ENCODE measurements around the gene SOX14. TPM values are rescaled to one million over a fixed set of nuclear protein-coding genes. Genes with fewer than 3 reads are reported as not detected.

SOX14 gene
- total and polyA plus RNA-seq, 2 experiments from 2014 or later, result 0.39 TPM; not detected in 1

DNA sequence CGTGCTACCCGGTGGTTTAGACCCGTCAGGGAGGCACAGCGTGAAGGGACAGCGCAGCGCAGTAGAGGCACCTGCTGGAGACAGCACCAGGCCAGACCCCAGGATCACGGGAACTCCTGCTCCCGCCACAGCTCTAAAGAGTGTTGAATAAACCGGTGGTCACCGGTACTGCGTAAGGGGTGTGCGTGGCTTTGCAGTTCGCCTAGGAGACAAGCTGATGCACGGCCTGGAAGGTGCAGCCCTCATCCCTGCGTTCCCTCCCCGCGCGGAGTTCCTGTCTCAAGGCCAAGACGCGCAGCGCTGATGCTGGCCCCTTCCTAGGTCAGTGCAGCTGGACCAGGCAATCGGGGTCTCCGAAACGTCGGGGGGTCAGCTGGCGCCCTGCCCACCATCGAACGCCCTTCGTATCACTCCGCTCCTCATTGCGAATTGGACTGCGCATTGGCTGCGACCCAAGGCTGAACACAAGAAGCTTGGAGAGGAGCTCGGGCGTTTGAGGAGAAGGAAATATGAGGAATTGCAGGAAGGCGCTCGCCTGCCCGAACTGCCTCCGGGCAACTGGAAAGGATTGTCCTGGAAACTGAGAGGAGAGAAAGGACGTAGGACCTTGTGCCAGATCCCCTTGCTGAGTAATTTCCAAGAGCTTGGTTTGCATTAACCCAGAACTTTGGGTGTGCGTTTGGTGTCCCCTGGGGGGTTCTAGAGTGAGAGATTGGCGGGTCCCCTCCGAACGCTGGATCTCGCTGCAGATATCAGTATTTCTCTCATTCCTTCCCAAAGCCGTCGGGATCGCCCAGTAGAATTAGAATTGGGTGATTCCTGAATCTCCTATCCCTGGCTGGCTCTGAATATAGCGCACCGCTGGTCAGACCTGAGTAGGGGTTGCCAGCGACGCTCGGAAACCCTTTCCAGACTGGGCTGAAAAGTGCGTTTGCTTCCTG lies 2.3 kb upstream of the SOX14 start:
- Histone ChIP-seq H3F3A (replicated peaks; ENCODE audit: low read depth) (peaks cover 34% of the 10 kb centered on the region), H3K4me1 (ENCODE audit: insufficient read depth) (peaks cover 58% of the 10 kb centered on the region), H4K20me1 (replicated peaks; ENCODE audit: insufficient read depth) (peaks cover 16% of the 10 kb centered on the region), H3K79me2 (replicated peaks; ENCODE audit: insufficient read depth) (no peaks in the 10 kb centered on the region), H3K36me3 (ENCODE audit: insufficient read depth) (no peaks in the 10 kb centered on the region), H3K4me2 (peak overlapping the region; percentile 82), H3K27me3 (ENCODE audit: insufficient read depth) (peaks cover 97% of the 10 kb centered on the region), H3K27ac (ENCODE audit: low read depth) (no peak overlapping the region), H3K9me2 (ENCODE audit: insufficient read depth) (no peaks in the 10 kb centered on the region), H3K4me3 (peak overlapping the region; percentile 37), H2AFZ (no peak overlapping the region; the same call in 1 of the 2 replicates)
- no peak overlapping the region for H3K27ac Mint-ChIP-seq
- H3K9me3 Mint-ChIP-seq, result peaks cover 3% of the 10 kb centered on the region; the same call in 1 of the 3 replicates
- H3K4me3 Mint-ChIP-seq, result peak overlapping the region; percentile 59
- ATAC-seq, result peak; percentile 0; the same call in 1 of the 3 replicates
- TF ChIP-seq STAT1 (IDR thresholded peaks at IDR 0.05; ENCODE audit: unreplicated experiment) (no peak), JUNB (IDR thresholded peaks at IDR 0.05; ENCODE audit: unreplicated experiment) (no peak), CREB1 (CRISPR knock-in tag; IDR thresholded peaks at IDR 0.05; ENCODE audit: low read depth) (no peak), EZH2 (IDR thresholded peaks at IDR 0.05; ENCODE audit: low read depth, unreplicated experiment) (peak; percentile 98), EZH2phosphoT487 (IDR thresholded peaks at IDR 0.05; ENCODE audit: unreplicated experiment) (peak; percentile 48), POLR2AphosphoS5 (IDR thresholded peaks at IDR 0.05; ENCODE audit: low read depth) (no peak), ZNF114 (CRISPR knock-in tag; IDR thresholded peaks at IDR 0.05) (no peak)
- TF ChIP-seq, protein P1, sequence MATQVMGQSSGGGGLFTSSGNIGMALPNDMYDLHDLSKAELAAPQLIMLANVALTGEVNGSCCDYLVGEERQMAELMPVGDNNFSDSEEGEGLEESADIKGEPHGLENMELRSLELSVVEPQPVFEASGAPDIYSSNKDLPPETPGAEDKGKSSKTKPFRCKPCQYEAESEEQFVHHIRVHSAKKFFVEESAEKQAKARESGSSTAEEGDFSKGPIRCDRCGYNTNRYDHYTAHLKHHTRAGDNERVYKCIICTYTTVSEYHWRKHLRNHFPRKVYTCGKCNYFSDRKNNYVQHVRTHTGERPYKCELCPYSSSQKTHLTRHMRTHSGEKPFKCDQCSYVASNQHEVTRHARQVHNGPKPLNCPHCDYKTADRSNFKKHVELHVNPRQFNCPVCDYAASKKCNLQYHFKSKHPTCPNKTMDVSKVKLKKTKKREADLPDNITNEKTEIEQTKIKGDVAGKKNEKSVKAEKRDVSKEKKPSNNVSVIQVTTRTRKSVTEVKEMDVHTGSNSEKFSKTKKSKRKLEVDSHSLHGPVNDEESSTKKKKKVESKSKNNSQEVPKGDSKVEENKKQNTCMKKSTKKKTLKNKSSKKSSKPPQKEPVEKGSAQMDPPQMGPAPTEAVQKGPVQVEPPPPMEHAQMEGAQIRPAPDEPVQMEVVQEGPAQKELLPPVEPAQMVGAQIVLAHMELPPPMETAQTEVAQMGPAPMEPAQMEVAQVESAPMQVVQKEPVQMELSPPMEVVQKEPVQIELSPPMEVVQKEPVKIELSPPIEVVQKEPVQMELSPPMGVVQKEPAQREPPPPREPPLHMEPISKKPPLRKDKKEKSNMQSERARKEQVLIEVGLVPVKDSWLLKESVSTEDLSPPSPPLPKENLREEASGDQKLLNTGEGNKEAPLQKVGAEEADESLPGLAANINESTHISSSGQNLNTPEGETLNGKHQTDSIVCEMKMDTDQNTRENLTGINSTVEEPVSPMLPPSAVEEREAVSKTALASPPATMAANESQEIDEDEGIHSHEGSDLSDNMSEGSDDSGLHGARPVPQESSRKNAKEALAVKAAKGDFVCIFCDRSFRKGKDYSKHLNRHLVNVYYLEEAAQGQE (IDR thresholded peaks at IDR 0.05; ENCODE audit: unreplicated experiment), result no peak
- TF ChIP-seq, protein P2, sequence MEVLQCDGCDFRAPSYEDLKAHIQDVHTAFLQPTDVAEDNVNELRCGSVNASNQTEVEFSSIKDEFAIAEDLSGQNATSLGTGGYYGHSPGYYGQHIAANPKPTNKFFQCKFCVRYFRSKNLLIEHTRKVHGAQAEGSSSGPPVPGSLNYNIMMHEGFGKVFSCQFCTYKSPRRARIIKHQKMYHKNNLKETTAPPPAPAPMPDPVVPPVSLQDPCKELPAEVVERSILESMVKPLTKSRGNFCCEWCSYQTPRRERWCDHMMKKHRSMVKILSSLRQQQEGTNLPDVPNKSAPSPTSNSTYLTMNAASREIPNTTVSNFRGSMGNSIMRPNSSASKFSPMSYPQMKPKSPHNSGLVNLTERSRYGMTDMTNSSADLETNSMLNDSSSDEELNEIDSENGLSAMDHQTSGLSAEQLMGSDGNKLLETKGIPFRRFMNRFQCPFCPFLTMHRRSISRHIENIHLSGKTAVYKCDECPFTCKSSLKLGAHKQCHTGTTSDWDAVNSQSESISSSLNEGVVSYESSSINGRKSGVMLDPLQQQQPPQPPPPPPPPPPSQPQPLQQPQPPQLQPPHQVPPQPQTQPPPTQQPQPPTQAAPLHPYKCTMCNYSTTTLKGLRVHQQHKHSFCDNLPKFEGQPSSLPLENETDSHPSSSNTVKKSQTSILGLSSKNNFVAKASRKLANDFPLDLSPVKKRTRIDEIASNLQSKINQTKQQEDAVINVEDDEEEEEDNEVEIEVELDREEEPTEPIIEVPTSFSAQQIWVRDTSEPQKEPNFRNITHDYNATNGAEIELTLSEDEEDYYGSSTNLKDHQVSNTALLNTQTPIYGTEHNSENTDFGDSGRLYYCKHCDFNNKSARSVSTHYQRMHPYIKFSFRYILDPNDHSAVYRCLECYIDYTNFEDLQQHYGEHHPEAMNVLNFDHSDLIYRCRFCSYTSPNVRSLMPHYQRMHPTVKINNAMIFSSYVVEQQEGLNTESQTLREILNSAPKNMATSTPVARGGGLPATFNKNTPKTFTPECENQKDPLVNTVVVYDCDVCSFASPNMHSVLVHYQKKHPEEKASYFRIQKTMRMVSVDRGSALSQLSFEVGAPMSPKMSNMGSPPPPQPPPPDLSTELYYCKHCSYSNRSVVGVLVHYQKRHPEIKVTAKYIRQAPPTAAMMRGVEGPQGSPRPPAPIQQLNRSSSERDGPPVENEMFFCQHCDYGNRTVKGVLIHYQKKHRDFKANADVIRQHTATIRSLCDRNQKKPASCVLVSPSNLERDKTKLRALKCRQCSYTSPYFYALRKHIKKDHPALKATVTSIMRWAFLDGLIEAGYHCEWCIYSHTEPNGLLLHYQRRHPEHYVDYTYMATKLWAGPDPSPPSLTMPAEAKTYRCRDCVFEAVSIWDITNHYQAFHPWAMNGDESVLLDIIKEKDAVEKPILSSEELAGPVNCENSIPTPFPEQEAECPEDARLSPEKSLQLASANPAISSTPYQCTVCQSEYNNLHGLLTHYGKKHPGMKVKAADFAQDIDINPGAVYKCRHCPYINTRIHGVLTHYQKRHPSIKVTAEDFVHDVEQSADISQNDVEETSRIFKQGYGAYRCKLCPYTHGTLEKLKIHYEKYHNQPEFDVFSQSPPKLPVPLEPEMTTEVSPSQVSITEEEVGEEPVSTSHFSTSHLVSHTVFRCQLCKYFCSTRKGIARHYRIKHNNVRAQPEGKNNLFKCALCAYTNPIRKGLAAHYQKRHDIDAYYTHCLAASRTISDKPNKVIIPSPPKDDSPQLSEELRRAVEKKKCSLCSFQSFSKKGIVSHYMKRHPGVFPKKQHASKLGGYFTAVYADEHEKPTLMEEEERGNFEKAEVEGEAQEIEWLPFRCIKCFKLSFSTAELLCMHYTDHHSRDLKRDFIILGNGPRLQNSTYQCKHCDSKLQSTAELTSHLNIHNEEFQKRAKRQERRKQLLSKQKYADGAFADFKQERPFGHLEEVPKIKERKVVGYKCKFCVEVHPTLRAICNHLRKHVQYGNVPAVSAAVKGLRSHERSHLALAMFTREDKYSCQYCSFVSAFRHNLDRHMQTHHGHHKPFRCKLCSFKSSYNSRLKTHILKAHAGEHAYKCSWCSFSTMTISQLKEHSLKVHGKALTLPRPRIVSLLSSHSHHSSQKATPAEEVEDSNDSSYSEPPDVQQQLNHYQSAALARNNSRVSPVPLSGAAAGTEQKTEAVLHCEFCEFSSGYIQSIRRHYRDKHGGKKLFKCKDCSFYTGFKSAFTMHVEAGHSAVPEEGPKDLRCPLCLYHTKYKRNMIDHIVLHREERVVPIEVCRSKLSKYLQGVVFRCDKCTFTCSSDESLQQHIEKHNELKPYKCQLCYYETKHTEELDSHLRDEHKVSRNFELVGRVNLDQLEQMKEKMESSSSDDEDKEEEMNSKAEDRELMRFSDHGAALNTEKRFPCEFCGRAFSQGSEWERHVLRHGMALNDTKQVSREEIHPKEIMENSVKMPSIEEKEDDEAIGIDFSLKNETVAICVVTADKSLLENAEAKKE (CRISPR knock-in tag; IDR thresholded peaks at IDR 0.05), result no peak
- TF ChIP-seq, protein P3, sequence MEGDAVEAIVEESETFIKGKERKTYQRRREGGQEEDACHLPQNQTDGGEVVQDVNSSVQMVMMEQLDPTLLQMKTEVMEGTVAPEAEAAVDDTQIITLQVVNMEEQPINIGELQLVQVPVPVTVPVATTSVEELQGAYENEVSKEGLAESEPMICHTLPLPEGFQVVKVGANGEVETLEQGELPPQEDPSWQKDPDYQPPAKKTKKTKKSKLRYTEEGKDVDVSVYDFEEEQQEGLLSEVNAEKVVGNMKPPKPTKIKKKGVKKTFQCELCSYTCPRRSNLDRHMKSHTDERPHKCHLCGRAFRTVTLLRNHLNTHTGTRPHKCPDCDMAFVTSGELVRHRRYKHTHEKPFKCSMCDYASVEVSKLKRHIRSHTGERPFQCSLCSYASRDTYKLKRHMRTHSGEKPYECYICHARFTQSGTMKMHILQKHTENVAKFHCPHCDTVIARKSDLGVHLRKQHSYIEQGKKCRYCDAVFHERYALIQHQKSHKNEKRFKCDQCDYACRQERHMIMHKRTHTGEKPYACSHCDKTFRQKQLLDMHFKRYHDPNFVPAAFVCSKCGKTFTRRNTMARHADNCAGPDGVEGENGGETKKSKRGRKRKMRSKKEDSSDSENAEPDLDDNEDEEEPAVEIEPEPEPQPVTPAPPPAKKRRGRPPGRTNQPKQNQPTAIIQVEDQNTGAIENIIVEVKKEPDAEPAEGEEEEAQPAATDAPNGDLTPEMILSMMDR (conservative IDR thresholded peaks at IDR 0.05; ENCODE audit: low read depth in 2 of 2), result no peak
- TF ChIP-seq, protein P4, sequence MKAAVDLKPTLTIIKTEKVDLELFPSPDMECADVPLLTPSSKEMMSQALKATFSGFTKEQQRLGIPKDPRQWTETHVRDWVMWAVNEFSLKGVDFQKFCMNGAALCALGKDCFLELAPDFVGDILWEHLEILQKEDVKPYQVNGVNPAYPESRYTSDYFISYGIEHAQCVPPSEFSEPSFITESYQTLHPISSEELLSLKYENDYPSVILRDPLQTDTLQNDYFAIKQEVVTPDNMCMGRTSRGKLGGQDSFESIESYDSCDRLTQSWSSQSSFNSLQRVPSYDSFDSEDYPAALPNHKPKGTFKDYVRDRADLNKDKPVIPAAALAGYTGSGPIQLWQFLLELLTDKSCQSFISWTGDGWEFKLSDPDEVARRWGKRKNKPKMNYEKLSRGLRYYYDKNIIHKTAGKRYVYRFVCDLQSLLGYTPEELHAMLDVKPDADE (IDR thresholded peaks at IDR 0.05), result no peak
- no peaks in the 10 kb centered on the region; the same call in 2 of the 3 replicates for H3K36me3 Mint-ChIP-seq (ENCODE audit: low read depth)
- H3K27me3 Mint-ChIP-seq (ENCODE audit: insufficient read depth, low read depth, poor library complexity), result peaks cover 89% of the 10 kb centered on the region
- peaks cover 62% of the 10 kb centered on the region for H3K4me1 Mint-ChIP-seq
- DNase-seq (ENCODE audit: low spot score), result peak; percentile 43

All from GM23338 (cell line).